Measurements from ENCODE around the gene LRRC28. TPM values are rescaled to one million over a fixed set of nuclear protein-coding genes. Genes with fewer than 3 reads are reported as not detected.

LRRC28 gene
- total RNA-seq, 2 donors from 2014 or later: 27.2 to 28.4 TPM

- TF ChIP-seq CTCF (IDR thresholded peaks at IDR 0.05): no peak
- no peak for DNase-seq
- Histone ChIP-seq H3K27me3 (no peaks in the 10 kb centered on the region), H3K9me3 (no peaks in the 10 kb centered on the region), H3K4me3 (no peak overlapping the region), H3K27ac (no peak overlapping the region), H3K36me3 (no peaks in the 10 kb centered on the region), H3K4me1 (no peaks in the 10 kb centered on the region), H3K9ac (ENCODE audit: low read depth in 2 of 2, low read length in 2 of 2) (no peak overlapping the region)
- intact Hi-C loops (cut with DNase I): no loop called here
Measured at GRCh38 chr15:99275061-99275460, 23.8 kb downstream of the LRRC28 start.

DNA sequence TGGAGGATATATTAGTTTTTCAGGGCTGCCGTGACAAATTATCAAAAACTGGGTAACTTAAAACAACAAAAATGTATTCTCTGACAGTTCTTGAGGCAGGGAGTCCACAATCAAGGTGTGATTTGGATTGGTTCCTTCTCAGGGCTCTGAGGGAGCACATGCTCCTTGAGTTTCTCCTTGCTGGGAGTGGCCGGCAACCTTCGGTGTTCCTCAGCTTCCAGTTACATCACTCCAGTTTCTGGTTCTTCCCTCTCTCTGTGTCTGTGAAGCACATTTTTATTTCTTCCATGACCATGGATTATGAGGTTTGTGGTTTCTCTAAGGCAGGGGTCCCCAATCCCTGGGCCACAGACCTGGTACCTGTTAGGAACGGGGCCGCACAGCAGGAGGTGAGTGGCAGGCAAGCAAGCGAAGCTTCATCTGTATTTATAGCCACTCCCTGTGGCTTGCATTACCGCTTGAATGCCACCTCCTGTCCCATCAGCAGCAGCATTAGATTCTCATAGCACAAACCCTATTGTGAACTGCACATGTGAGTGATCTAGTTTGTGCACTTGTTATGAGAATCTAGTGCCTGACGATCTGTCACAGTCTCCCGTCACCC, 24.3 kb downstream of the LRRC28 start:
- Histone ChIP-seq H3K9me3 (no peaks in the 10 kb centered on the region), H3K4me3 (no peak overlapping the region), H3K27me3 (no peaks in the 10 kb centered on the region), H3K36me3 (no peaks in the 10 kb centered on the region), H3K27ac (no peak overlapping the region), H3K4me1 (no peaks in the 10 kb centered on the region), H3K9ac (ENCODE audit: low read depth in 2 of 2, low read length in 2 of 2) (no peak overlapping the region)
- no peak for TF ChIP-seq CTCF (IDR thresholded peaks at IDR 0.05)
- no peak for DNase-seq
- intact Hi-C loops (cut with DNase I): no loop called here

DNA sequence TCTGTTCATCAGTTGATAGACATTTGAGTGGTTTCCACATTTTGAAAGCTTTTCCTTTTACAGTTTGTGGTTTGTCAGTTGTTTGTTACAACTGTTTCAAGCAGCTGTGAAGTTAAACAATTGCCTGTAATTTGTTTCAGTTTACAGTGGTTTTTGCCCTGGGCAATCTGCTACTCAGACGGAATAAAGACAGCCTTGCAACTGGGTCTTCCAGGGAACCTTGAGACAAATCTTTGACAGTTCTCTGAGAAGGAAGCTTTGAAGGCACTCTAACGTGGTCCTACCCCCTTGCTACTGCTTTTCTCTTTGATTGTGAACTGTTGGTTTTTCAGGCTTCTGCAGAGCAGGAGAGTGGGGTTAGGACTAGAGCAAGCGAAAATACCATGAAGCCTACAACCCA, 28.0 kb downstream of the LRRC28 start:
- intact Hi-C loops (cut with DNase I): loop anchor here (2.0 kb wide), 1 partner anchor 474 kb away; no protein-coding TSS in a partner anchor

DNA sequence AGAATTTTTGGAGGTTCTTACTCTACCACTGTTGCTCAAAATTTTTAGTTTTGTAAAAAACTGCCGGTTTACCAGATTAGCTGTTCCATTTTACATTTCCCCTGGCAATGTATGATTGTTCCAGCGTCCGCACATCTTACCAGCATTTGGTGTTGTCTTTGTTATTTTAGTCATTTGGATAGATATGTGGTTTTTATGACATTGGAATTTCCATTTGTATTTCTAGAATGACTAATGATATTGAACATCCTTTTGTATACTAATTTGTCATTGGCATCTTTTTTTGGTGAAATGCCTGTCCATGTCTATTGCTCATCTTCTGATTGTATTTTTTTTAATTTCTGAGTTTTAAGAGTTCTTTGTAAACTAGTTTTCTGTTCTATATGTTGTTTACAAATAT, 28.5 kb downstream of the LRRC28 start:
- intact Hi-C loops (cut with DNase I): loop anchor here (2.0 kb wide), 1 partner anchor 473 kb away; no protein-coding TSS in a partner anchor

More for the DNA sequence above, 28.0 kb downstream of the LRRC28 start:
- no peaks in the 10 kb centered on the region for H3K36me3 ChIP-seq
- H3K9me3 ChIP-seq: no peaks in the 10 kb centered on the region
- no peak overlapping the region for H3K27ac ChIP-seq
- H3K27me3 ChIP-seq: no peaks in the 10 kb centered on the region
- no peak for DNase-seq
- no peak for TF ChIP-seq CTCF (IDR thresholded peaks at IDR 0.05)
- H3K4me1 ChIP-seq: no peaks in the 10 kb centered on the region
- no peak overlapping the region for H3K4me3 ChIP-seq
- no peak overlapping the region for H3K9ac ChIP-seq (ENCODE audit: low read depth in 2 of 2, low read length in 2 of 2)

DNA sequence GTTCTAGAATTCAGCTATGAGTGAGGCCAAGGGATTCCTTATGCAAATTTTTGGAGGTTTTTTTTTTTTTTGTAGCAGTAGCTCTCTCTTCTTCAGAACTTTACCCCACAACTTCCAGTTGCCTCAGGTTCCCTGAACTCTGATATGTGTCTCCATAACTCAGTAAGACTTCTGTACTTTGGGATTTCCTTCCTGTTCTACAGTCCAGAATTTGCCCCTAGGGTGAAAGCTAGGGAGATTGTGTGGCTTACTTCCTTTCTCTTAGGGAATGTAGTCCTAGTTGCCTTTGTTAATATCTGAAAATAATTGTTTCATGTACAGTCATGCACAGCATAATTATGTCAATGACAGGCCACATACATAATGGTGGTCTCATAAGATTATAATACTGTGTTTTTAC, 30.8 kb downstream of the LRRC28 start:
- no peak overlapping the region for H3K27ac ChIP-seq
- no peak for TF ChIP-seq CTCF (IDR thresholded peaks at IDR 0.05)
- no peak overlapping the region for H3K4me3 ChIP-seq
- no peaks in the 10 kb centered on the region for H3K4me1 ChIP-seq
- no peaks in the 10 kb centered on the region for H3K9me3 ChIP-seq
- no peak for DNase-seq
- intact Hi-C loops (cut with DNase I): no loop called here
- H3K36me3 ChIP-seq: no peaks in the 10 kb centered on the region
- no peak overlapping the region for H3K9ac ChIP-seq (ENCODE audit: low read depth in 2 of 2, low read length in 2 of 2)
- H3K27me3 ChIP-seq: no peaks in the 10 kb centered on the region

More for the DNA sequence above, 28.5 kb downstream of the LRRC28 start:
- H3K36me3 ChIP-seq: no peaks in the 10 kb centered on the region
- no peaks in the 10 kb centered on the region for H3K27me3 ChIP-seq
- DNase-seq: no peak
- no peak overlapping the region for H3K27ac ChIP-seq
- no peak overlapping the region for H3K4me3 ChIP-seq
- TF ChIP-seq CTCF (IDR thresholded peaks at IDR 0.05): no peak
- H3K9me3 ChIP-seq: no peaks in the 10 kb centered on the region
- H3K4me1 ChIP-seq: no peaks in the 10 kb centered on the region
- no peak overlapping the region for H3K9ac ChIP-seq (ENCODE audit: low read depth in 2 of 2, low read length in 2 of 2)

All from colonic mucosa (tissue), 4 donors.